Suppressor macrophage (primary cell): Measurements from ENCODE around the gene MIS18BP1.
"Not testable (repeated sequence)": the region's sequence is repeated elsewhere in the genome, so short reads cannot be mapped to it uniquely, and the experiment has no call there.

Experiments
- DNase-seq, 4 experiments: peaks; one replicate each; pipeline ENCODE4 v3.0.0-alpha.2; 2020 to 2022
- total RNA-seq, 17 experiments: gene quantifications; one replicate each; lab custom pipeline; 2026; ENCODE audit warnings: mixed read lengths in 6 of 17, inconsistent platforms in 3 of 17; lab: John Stamatoyannopoulos, UW

The MIS18BP1 gene
- total RNA-seq: 5.8 to 83.0 (median 33.3) reads per million in 17 experiments

- peak; percentile 97 to 99 (median 98) for DNase-seq
Measured at GRCh38 chr14:45253070-45253753, at the start of gene MIS18BP1. Gene MIS18BP1, minus strand, starts transcription at chr14:45253202. Its CDS starts 5,916 bp downstream, at chr14:45247286.

GRCh38 chr14:45298423-45299117 is 45.6 kb upstream of the MIS18BP1 start:
- DNase-seq: no peak

- DNase-seq: not testable (repeated sequence)
Measured at GRCh38 chr14:45294796-45295195, 41.8 kb upstream of the MIS18BP1 start.

GRCh38 chr14:45290547-45290946 is 37.5 kb upstream of the MIS18BP1 start:
- DNase-seq: no peak

GRCh38 chr14:45287610-45288009 is 34.6 kb upstream of the MIS18BP1 start:
- DNase-seq: no peak

GRCh38 chr14:45284802-45285201 is 31.8 kb upstream of the MIS18BP1 start:
- peak in 2 of 4 experiments; percentile 2 for DNase-seq

GRCh38 chr14:45281731-45282400 is 28.9 kb upstream of the MIS18BP1 start:
- DNase-seq: not testable (repeated sequence)

GRCh38 chr14:45271858-45272537 is 19.0 kb upstream of the MIS18BP1 start:
- DNase-seq: no peak

- DNase-seq: no peak
Measured at GRCh38 chr14:45270031-45270430, 17.0 kb upstream of the MIS18BP1 start.

- no peak for DNase-seq
Measured at GRCh38 chr14:45267071-45267470, 14.1 kb upstream of the MIS18BP1 start.

- DNase-seq: no peak
Measured at GRCh38 chr14:45262637-45263036, 9.6 kb upstream of the MIS18BP1 start.

GRCh38 chr14:45261209-45261608 is 8.2 kb upstream of the MIS18BP1 start:
- no peak for DNase-seq

GRCh38 chr14:45258805-45259204 is 5.8 kb upstream of the MIS18BP1 start:
- DNase-seq: no peak

GRCh38 chr14:45258073-45258472 is 5.1 kb upstream of the MIS18BP1 start:
- no peak for DNase-seq

- DNase-seq: peak in 3 of 4 experiments; percentile 30 to 61 (median 50)
Measured at GRCh38 chr14:45254771-45255170, 1.8 kb upstream of the MIS18BP1 start.

GRCh38 chr14:45253754-45254310 is 830 bp upstream of the MIS18BP1 start:
- DNase-seq: peak in 2 of 4 experiments; percentile 11 to 18

GRCh38 chr14:45252366-45253069 is 484 bp downstream of the MIS18BP1 start:
- peak; percentile 45 to 60 (median 49) for DNase-seq

GRCh38 chr14:45251912-45252311 is 1.1 kb downstream of the MIS18BP1 start:
- DNase-seq: peak; percentile 69 to 93 (median 84)

- DNase-seq: peak; percentile 65 to 87 (median 76)
Measured at GRCh38 chr14:45249856-45250575, 3.0 kb downstream of the MIS18BP1 start.

- no peak for DNase-seq
Measured at GRCh38 chr14:45247427-45247826, 5.6 kb downstream of the MIS18BP1 start.

- no peak for DNase-seq
Measured at GRCh38 chr14:45246691-45247090, 6.3 kb downstream of the MIS18BP1 start.
